GM12878 (cell line): ENCODE data around the gene NUAK2. TPM values are rescaled to one million over a fixed set of nuclear protein-coding genes. Genes with fewer than 3 reads are reported as not detected.

Experiments
- BHLHE40 ChIP-seq, 2 experiments: fragments of 450-650 bp in 1 of 2; IDR thresholded peaks; 2 replicates each; pipeline ENCODE4 v1.6.1; 2011 to 2017; ENCODE audit warnings: low read depth in 2 of 2, borderline replicate concordance in 1 of 2, improper control_type of control experiment in 1 of 2, low read length in 1 of 2, mild to moderate bottlenecking in 1 of 2
- CHD1 ChIP-seq: IDR thresholded peaks from 2 replicates; pipeline ENCODE4 v1.6.1; 2012; ENCODE audit warnings: low read depth, low read length, improper control_type of control experiment
- CREB1 ChIP-seq: IDR thresholded peaks from 2 replicates; pipeline ENCODE4 v1.6.1; 2012; ENCODE audit warnings: low read depth, mild to moderate bottlenecking, inconsistent platforms
- ETV6 ChIP-seq, 2 experiments: fragments of 450-650 bp in 1 of 2; IDR thresholded peaks in 1 of 2; conservative IDR thresholded peaks in 1 of 2; 2 replicates each; pipeline ENCODE4 v1.6.1; 2014; ENCODE audit warnings: antibody characterized with exemption in 1 of 2, borderline replicate concordance in 1 of 2, low read depth in 1 of 2, mild to moderate bottlenecking in 1 of 2, moderate library complexity in 1 of 2
- HDAC6 ChIP-seq: fragments of 200-600 bp; sonication (generic); IDR thresholded peaks from one replicate; pipeline ENCODE4 v1.8.0; 2017; ENCODE audit warnings: antibody characterized with exemption; ENCODE audit not compliant: unreplicated experiment
- IRF4 ChIP-seq: IDR thresholded peaks from 2 replicates; pipeline ENCODE4 v1.6.1; 2011; ENCODE audit warnings: low read depth, low read length
- JUNB ChIP-seq: IDR thresholded peaks from 2 replicates; pipeline ENCODE4 v1.6.1; 2016; ENCODE audit warnings: antibody characterized with exemption, mild to moderate bottlenecking
- MTA3 ChIP-seq: IDR thresholded peaks from 2 replicates; pipeline ENCODE4 v1.6.1; 2012; ENCODE audit warnings: low read length, inconsistent platforms, borderline replicate concordance
- NFXL1 ChIP-seq: fragments of 450-650 bp; IDR thresholded peaks from 2 replicates; pipeline ENCODE4 v1.6.1; 2017; ENCODE audit warnings: antibody characterized with exemption, mild to moderate bottlenecking, borderline replicate concordance
- POLR2AphosphoS2 ChIP-seq: IDR thresholded peaks from 2 replicates; pipeline ENCODE4 v1.6.1; 2011; ENCODE audit warnings: low read depth, mild to moderate bottlenecking, low read length, improper control_type of control experiment, moderate library complexity
- RAD51 ChIP-seq: fragments of 450-650 bp; IDR thresholded peaks from 2 replicates; pipeline ENCODE4 v1.6.1; 2016; ENCODE audit warnings: moderate library complexity, mild to moderate bottlenecking, inconsistent platforms
- RCOR1 ChIP-seq: conservative IDR thresholded peaks from 2 replicates; pipeline ENCODE4 v1.6.1; 2012; ENCODE audit warnings: low read depth, low read length, improper control_type of control experiment
- SMC3 ChIP-seq: IDR thresholded peaks from 2 replicates; pipeline ENCODE4 v1.6.1; 2011; ENCODE audit warnings: low read length, improper control_type of control experiment, borderline replicate concordance
- YBX1 ChIP-seq: fragments of 450-650 bp; IDR thresholded peaks from 2 replicates; pipeline ENCODE4 v1.6.1; 2016; ENCODE audit warnings: antibody characterized with exemption
- ZBED1 ChIP-seq: IDR thresholded peaks from 2 replicates; pipeline ENCODE4 v1.6.1; 2016; ENCODE audit warnings: borderline replicate concordance
- ZNF207 ChIP-seq: fragments of 450-650 bp; IDR thresholded peaks from 2 replicates; pipeline ENCODE4 v1.6.1; 2014; ENCODE audit warnings: antibody characterized with exemption, mild to moderate bottlenecking, borderline replicate concordance
- polyA plus RNA-seq, 11 experiments: library from polyadenylated mRNA; depleted of rRNA in 4 of 11; unstranded in 6 of 11; stranded (reverse) in 5 of 11; fragments of >200 nt; fragmentation: Nextera tagmentation in 4 of 11; fragmentation: Illumina TruSeq in 1 of 11; extraction: Ambion mirVana in 4 of 11; extraction: Trizol in 1 of 11; gene quantifications; 1 replicate in 1 of 11; 2 replicates in 10 of 11; pipeline versions ENCODE4 v1.2.1 to v1.2.3, GENCODE V29; 2011 to 2016; ENCODE audit warnings: inconsistent platforms in 2 of 11, missing spikeins in 2 of 11, low read depth in 1 of 11
- total RNA-seq, 4 experiments: library from RNA; depleted of rRNA in 3 of 4; stranded (reverse); fragments of >200 nt in 3 of 4; fragmentation: Illumina TruSeq in 1 of 4; extraction: Trizol in 1 of 4; gene quantifications; 2 replicates each; pipeline versions ENCODE4 v1.2.1 to v1.2.3, GENCODE V29; 2013 to 2021
- TF ChIP-seq, protein P1 (sequence below): IDR thresholded peaks from 2 replicates; pipeline ENCODE4 v1.6.1; 2012; ENCODE audit warnings: low read depth, low read length, improper control_type of control experiment
- TF ChIP-seq, protein P2 (sequence below): fragments of 450-650 bp; IDR thresholded peaks from 2 replicates; pipeline ENCODE4 v1.6.1; 2017; ENCODE audit warnings: borderline replicate concordance
- TF ChIP-seq, protein P3 (sequence below): fragments of 450-650 bp; IDR thresholded peaks from 2 replicates; pipeline ENCODE4 v1.6.1; 2017; ENCODE audit warnings: antibody characterized with exemption, mild to moderate bottlenecking, moderate library complexity
- TF ChIP-seq, protein P4 (sequence below): fragments of 150-350 bp; IDR thresholded peaks from 2 replicates; pipeline ENCODE4 v1.6.1; 2014; ENCODE audit warnings: mild to moderate bottlenecking, low read depth, low read length
- TF ChIP-seq, protein P5 (sequence below): IDR thresholded peaks from 2 replicates; pipeline ENCODE4 v1.6.1; 2011; ENCODE audit warnings: borderline replicate concordance, low read depth, mild to moderate bottlenecking, moderate library complexity, mixed read lengths, low read length; ENCODE audit not compliant: insufficient read depth; ENCODE audit errors: extremely low read length

NUAK2 gene
- total and polyA plus RNA-seq, 10 of the 15 experiments (the other 5 are each of a cell fraction or from before 2014, with no cell fraction given): 0.27 to 3.0 (median 1.2) TPM

DNA sequence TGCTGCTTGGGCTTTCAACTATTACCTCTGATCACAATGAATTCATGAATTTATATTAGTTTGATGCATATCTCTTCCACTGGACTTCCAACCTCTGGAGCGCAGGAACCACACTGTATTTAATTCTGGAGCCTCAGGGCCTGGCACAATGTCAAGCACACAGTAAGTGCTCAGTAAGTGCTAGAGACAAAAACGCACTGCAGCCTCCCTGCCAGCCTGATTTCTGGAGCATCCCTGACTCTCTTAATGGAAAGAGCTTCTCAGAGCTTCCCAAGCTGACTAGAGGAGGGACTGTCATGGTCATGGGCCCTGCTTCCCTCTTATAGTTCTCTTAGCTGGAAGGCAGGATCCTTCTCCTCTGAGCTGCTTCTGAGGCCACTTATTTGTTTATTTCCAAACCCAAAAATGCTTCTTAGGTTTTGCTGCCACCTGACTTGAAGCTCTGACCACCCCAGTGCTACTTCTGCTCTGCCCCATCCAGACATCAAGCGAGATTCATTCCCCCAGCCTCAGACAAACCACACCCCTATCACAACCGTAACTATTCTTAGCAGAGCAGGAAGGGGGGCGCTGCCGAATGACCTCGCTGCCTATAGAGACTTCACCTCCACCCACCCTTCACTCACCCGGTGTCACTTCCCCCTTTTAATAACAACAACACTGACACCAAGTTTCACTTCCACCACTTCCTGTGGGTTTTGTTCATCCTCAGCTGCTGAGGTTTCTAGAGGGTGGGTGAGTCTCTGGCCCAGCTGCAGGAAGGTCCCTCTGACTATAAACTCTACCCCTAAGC, 33.6 kb downstream of the NUAK2 start (continued):
- TF ChIP-seq, protein P1, sequence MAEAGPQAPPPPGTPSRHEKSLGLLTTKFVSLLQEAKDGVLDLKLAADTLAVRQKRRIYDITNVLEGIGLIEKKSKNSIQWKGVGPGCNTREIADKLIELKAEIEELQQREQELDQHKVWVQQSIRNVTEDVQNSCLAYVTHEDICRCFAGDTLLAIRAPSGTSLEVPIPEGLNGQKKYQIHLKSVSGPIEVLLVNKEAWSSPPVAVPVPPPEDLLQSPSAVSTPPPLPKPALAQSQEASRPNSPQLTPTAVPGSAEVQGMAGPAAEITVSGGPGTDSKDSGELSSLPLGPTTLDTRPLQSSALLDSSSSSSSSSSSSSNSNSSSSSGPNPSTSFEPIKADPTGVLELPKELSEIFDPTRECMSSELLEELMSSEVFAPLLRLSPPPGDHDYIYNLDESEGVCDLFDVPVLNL: no peak
- TF ChIP-seq CREB1 (peak; percentile 89), SMC3 (no peak), ETV6 (conservative IDR thresholded peaks at IDR 0.05 in 1 of 2, IDR thresholded peaks at IDR 0.05 in 1 of 2; ENCODE audit: borderline replicate concordance in 1 of 2, low read depth in 1 of 2) (peak in 1 of 2 experiments; percentile 99; a peak in 2 of 4 replicates), YBX1 (no peak), BHLHE40 (IDR thresholded peaks at IDR 0.05; ENCODE audit: borderline replicate concordance in 1 of 2, low read depth in 2 of 2, low read length in 1 of 2) (peak; percentile 88 to 94), CHD1 (no peak), IRF4 (peak; percentile 97), MTA3 (peak; percentile 99), RAD51 (peak; percentile 60), RCOR1 (peak; percentile 92; the same call in 1 of the 2 replicates), HDAC6 (no peak), JUNB (peak; percentile 80), NFXL1 (no peak), POLR2AphosphoS2 (no peak), ZNF207 (peak; percentile 54; the same call in 1 of the 2 replicates), ZBED1 (peak; percentile 99)
- TF ChIP-seq, protein P2, sequence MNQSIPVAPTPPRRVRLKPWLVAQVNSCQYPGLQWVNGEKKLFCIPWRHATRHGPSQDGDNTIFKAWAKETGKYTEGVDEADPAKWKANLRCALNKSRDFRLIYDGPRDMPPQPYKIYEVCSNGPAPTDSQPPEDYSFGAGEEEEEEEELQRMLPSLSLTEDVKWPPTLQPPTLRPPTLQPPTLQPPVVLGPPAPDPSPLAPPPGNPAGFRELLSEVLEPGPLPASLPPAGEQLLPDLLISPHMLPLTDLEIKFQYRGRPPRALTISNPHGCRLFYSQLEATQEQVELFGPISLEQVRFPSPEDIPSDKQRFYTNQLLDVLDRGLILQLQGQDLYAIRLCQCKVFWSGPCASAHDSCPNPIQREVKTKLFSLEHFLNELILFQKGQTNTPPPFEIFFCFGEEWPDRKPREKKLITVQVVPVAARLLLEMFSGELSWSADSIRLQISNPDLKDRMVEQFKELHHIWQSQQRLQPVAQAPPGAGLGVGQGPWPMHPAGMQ: 0 out of 2 replicates have a peak, but pooled peaks have one; percentile 39
- TF ChIP-seq, protein P3, sequence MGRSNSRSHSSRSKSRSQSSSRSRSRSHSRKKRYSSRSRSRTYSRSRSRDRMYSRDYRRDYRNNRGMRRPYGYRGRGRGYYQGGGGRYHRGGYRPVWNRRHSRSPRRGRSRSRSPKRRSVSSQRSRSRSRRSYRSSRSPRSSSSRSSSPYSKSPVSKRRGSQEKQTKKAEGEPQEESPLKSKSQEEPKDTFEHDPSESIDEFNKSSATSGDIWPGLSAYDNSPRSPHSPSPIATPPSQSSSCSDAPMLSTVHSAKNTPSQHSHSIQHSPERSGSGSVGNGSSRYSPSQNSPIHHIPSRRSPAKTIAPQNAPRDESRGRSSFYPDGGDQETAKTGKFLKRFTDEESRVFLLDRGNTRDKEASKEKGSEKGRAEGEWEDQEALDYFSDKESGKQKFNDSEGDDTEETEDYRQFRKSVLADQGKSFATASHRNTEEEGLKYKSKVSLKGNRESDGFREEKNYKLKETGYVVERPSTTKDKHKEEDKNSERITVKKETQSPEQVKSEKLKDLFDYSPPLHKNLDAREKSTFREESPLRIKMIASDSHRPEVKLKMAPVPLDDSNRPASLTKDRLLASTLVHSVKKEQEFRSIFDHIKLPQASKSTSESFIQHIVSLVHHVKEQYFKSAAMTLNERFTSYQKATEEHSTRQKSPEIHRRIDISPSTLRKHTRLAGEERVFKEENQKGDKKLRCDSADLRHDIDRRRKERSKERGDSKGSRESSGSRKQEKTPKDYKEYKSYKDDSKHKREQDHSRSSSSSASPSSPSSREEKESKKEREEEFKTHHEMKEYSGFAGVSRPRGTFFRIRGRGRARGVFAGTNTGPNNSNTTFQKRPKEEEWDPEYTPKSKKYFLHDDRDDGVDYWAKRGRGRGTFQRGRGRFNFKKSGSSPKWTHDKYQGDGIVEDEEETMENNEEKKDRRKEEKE: no peak
- TF ChIP-seq, protein P4, sequence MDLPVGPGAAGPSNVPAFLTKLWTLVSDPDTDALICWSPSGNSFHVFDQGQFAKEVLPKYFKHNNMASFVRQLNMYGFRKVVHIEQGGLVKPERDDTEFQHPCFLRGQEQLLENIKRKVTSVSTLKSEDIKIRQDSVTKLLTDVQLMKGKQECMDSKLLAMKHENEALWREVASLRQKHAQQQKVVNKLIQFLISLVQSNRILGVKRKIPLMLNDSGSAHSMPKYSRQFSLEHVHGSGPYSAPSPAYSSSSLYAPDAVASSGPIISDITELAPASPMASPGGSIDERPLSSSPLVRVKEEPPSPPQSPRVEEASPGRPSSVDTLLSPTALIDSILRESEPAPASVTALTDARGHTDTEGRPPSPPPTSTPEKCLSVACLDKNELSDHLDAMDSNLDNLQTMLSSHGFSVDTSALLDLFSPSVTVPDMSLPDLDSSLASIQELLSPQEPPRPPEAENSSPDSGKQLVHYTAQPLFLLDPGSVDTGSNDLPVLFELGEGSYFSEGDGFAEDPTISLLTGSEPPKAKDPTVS: 0 out of 2 replicates have a peak, but pooled peaks have one; percentile 32
- TF ChIP-seq, protein P5, sequence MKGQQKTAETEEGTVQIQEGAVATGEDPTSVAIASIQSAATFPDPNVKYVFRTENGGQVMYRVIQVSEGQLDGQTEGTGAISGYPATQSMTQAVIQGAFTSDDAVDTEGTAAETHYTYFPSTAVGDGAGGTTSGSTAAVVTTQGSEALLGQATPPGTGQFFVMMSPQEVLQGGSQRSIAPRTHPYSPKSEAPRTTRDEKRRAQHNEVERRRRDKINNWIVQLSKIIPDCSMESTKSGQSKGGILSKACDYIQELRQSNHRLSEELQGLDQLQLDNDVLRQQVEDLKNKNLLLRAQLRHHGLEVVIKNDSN: no peak
